Renal cortical epithelial cell (primary cell): Measurements from ENCODE around the gene TMEM107. TPM values are rescaled to one million over a fixed set of nuclear protein-coding genes. Genes with fewer than 3 reads are reported as not detected.

Experiments used
- DNase-seq: peaks from one replicate; pipeline ENCODE4 v3.0.0-alpha.2; 2011; ENCODE audit warnings: low read depth
- total RNA-seq: library from RNA; depleted of rRNA; stranded (reverse); fragments of >200 nt; gene quantifications from 2 replicates; pipeline ENCODE4 v1.2.3, GENCODE V29; 2014

The TMEM107 gene
- total RNA-seq, 1 donor from 2014 or later: 24.0 TPM

DNA sequence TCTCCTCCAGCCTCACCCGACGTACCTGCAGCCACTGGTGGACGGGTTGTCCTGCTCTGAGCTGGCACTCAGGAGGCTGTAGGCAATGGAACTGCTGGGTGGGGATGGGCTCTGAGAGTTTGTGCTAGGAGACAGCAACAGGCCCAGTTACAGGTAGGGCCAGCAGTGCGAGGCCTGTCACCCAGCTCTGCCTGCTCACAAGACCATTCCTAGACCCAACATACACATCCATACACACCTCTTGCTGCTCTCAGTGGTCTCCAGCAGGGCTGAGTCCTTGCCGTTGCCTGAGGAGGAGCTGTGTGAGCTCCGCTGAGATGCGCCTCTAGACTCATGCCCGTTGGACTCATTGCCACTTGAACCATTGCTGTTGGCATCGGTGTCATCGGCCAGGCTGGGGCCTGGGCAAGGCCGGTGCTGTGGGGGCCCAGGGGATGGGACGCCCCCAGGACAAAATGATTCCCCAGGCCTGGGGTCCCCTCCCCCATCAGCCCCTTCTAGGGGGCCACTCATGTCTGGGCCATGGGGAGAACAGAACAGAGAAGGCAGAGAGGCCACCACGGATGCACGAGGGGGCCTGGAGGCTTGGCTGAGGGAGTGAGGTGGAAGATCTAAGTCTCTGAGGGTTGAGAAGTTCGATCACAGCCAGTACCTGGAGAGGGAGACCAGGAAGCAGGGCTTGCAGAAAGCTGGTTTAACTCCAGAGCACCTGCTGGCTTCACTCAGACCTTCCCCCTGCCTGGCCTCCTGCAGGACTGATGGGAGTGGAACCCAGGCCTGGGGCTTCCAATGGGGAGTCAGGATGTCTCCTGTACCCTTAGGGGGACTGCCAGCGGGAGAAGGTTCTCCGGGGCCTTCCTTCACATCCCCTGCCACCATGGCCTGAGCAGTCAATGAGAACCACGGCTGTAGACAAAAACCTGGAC, 25.7 kb downstream of the TMEM107 start:
- no peak for DNase-seq

- no peak for DNase-seq
Observed at GRCh38 chr17:8149419-8150193, 26.6 kb downstream of the TMEM107 start.

DNA sequence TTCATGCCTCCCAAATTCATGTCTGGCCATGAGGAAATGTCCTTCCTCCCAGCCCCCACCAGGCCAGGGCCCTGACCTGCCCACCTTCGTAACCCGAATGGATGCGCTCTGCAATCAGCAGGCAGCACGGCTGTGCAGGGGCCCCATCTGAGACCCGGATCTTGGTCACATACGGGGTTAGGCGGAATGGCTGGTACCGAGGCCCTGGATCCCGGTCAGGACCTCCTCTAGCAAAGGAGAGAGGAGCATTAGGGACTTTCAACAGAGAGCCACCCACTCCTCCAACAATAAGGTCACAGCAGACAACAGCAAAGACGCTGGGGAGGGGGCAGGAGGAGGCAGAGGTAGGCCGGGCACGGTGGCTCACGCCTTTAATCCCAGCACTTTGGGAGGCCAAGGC, 27.6 kb downstream of the TMEM107 start:
- no peak for DNase-seq

GRCh38 chr17:8147805-8148404, 28.3 kb downstream of the TMEM107 start:
- DNase-seq: no peak

- DNase-seq: no peak
Observed at GRCh38 chr17:8147141-8147804, 28.9 kb downstream of the TMEM107 start.

GRCh38 chr17:8146381-8147140, 29.6 kb downstream of the TMEM107 start:
- DNase-seq: no peak

GRCh38 chr17:8145811-8146210, 30.4 kb downstream of the TMEM107 start:
- no peak for DNase-seq

DNA sequence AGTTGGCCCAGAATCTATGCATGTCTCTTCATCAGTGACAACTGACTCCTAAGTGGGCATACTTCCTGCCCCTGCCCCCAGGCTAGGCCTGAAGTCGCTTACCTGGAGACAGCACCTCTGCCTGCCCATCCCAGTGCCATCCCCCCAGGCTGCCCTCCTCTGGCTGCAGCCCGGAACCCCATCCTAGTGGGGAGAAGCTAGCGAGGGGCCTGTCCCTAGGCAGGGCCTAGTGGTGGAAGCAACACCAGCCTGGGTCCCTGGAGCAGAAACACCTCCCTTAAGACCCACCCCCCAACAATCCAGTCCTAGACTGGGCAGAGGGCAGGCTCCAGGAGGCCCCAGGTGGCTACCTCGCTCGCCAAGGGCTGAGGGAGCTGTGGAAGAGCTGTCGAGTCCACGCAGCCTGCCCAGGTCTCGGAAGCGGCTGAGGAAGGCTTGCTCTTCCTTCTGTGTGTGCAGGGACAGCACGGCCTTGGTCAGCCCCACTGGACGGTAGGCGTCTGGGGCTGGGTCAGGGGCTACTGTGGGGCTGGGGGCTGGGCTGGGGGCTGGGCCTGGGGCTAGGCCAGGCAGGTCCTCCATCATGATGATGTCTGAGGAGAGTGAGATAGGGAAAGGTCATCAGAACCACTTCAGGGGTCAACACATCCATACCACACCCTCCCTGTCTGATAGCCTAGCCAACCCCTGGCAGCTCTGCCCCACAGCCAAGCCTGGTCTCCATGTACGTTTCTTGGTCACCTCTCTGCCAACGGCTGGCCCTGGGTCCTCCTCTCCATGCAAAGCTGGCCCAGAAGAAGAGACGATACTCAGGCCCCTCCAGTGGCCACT, 31.6 kb downstream of the TMEM107 start:
- DNase-seq: no peak

GRCh38 chr17:8143581-8144400, 32.4 kb downstream of the TMEM107 start:
- no peak for DNase-seq

GRCh38 chr17:8142887-8143580, 33.1 kb downstream of the TMEM107 start:
- no peak for DNase-seq

DNA sequence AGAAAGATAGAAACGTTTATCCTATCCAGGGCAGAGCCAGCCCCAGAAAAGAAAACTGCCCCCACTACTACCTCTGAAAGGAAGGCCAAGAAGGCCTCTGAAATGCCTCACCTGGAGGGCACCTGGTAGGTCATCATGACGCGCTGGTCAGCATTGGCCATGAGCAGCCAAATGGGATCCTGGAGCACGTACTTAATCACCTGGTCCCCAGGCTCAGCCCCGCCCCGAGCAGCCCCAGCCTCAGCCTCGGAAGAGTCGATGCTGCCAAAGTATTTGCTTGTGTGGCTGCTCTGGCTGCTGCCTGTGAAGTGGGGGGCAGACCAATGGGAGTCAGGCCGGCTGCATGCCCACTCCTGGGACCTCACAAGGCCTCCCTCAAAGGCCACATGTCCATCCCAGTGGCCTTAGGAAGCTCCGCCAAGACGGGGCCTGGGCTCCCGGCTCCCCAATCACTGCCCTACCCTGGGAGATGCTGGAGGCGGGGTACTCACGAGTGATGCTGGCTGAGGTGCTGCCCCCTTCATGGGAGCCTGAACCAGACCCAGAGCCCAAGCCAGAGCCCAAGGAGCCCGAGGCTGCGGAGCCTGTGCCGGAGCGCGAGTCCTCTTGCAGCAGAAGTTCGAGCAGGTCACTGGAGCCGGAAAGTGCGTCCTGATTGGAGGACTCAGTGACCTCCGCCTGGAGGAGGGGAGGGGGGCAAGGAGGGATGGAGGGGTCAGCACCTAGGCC, 33.9 kb downstream of the TMEM107 start:
- DNase-seq: no peak

DNA sequence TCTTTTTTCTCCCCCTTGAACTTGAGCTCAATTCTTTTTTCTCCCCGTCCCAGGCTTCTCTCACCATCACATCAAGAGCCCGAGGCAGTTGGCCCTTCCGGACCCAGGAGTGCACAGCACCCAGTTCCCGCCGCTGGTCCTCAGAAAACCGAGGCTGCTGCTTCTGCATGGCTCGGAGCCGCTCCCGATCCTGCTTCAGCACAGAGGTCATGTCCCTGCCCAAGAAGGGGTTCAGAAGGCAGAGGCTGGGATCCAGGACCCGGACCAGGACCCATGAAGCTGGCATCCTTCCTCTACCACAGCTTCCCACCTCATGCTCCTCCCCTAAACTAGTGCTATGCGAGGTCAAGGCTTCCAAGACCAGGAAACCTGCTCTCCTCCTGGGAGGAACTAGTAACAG, 34.4 kb downstream of the TMEM107 start:
- no peak for DNase-seq

DNA sequence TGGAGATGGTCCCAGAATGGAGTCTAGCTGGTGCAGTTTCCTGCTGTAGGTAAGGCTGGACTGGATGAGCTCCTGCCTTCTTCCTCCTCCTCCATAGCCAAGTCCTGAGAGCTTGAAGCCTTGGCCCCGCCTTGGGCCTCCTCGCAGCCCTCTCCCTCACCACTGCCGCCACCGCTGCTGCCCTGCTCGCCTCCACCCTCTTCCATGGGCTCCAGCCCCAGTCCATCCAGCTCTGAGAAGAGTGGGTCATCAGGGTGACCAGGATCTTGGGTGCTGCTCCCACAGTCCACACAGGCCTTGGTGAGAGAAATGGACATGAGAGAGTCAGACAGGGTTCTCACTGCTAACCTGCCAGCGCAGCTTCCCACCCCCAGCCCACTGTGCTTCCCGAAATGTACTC, 35.1 kb downstream of the TMEM107 start:
- DNase-seq: no peak

DNA sequence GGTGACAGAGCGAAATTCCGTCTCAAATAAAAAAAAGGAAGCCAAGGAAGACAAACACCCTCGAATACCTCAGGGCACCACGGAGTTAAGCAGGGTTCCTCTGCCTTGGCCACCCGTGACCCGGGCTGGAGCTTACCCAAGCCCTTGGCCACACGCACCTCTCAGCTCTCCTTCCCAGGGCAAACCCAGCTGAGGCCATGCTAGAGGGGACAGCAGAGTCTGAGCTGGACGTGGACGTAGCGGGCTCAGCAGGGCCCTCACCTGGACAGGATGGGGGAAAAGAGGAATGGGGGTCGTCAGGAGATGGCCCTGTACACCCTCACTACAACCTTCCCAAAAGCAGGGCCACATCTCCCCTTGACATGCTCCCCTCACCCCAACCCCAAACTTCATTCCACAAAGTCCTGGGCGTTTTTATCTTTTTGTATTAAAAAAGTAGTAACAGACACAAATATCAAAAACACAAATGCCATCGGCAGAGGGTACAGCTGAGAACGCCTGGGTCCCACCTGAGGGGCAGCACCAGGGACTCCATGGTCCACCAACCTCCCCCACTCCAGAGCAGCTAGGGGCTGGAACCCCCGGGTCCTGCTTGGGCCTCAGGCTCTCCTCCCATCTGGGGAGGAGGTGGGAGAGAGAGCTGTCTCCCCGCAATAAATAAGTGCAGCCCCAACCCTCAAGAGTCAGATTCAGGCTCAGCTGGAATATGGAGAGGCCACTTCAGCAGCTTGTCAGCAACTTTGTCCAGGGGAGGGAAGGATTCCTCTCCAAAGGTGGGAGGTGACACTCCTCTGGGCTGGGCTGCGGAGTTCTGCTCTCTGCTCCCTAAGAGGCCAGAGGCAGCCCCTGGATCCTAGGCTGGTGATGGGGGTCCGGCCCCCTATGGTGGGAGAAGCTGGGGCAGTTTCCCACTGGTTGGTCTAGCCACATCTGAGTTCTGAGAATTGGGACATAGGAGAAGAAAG, 35.8 kb downstream of the TMEM107 start:
- no peak for DNase-seq

DNA sequence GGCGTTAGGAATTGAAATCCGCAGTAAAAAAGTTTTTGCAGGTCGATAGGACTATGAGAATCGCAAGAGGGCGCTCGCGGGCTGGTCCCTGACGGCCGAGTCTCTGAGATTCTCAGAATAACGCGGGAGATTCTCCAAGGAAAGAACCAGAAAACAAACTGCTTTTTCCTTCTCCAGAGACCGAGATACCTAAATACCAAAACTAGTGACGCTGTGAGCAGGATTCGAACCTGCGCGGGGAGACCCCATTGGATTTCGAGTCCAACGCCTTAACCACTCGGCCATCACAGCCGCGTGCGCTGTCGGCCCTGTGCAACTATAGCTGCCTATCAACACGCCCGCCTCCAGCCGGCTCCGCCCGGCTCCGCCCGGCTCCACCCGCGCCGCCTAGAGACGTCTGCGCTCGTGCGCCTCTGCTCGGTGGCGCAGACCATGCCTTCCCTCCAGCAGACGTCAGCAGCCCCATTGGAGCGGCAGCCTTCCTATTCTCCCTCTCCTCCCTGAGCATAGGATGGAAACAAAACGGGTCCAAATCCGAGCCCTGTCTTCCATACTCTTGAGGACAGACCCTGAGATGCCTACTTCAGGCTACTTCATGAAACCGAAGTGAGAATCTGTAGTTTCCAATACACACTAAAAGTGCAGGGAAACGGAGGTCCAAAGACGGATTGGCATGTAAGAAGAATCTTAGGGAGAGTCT, 37.4 kb downstream of the TMEM107 start:
- DNase-seq: peak; percentile 95

DNA sequence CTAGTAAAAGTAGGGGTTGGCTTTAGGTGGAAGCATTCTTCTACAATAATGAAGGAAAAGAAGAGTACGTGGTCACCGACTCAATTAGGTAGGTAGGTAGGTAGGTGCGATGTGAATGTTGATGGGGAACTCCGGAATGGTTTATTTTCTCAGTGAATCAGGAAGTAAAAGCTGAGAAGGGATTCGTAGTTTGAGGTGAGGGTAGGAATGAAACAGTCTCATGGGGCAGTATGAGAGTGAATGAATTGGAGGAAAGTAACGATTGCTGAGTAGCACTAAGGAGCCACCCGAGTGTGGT, 37.9 kb downstream of the TMEM107 start:
- no peak for DNase-seq
